Right cardiac atrium (tissue), 5 donors: Measurements from ENCODE around the gene LDHAL6B. TPM values are rescaled to one million over a fixed set of nuclear protein-coding genes. Genes with fewer than 3 reads are reported as not detected.
"Not testable (repeated sequence)": the region's sequence is repeated elsewhere in the genome, so short reads cannot be mapped to it uniquely, and the experiment has no call there.

ENCODE experiments used
- ATAC-seq, 2 donors: fragments of 200-7000 bp; cut with Tn5 transposase; one replicate each; pipeline versions ENCODE4 v1.8.0 to v1.9.1; 2020; ENCODE audit warnings: moderate library complexity in 2 of 2, mild to moderate bottlenecking in 1 of 2
- DNase-seq, 3 donors: peaks; one replicate each; pipeline ENCODE4 v3.0.0-alpha.2; 2020
- H3K27ac ChIP-seq: one replicate; pipeline ENCODE4 v1.5.1; 2013; ENCODE audit warnings: mild to moderate bottlenecking, low read length, control low read depth, moderate library complexity
- H3K27me3 ChIP-seq: one replicate; pipeline ENCODE4 v1.6.1; 2013; ENCODE audit not compliant: control insufficient read depth, insufficient read depth
- H3K4me1 ChIP-seq: one replicate; pipeline ENCODE4 v1.6.1; 2013; ENCODE audit warnings: low read length; ENCODE audit not compliant: control insufficient read depth, insufficient read depth
- H3K4me3 ChIP-seq: one replicate; pipeline ENCODE4 v1.5.1; 2013; ENCODE audit warnings: low read length, control low read depth
- H3K9me3 ChIP-seq: one replicate; pipeline ENCODE4 v1.6.1; 2013; ENCODE audit warnings: low read length; ENCODE audit not compliant: control insufficient read depth
- WGBS: extraction: QIAGEN DNeasy Blood & Tissue Kit; methylation state at CpG from one replicate; pipeline ENCODE4 v1.1.7; 2013; 5-methylcytosine and 5-hydroxymethylcytosine counted together
- intact Hi-C, 4 donors: fragments of 100-400 bp; cut with DNase I; formaldehyde crosslinking; loops; one replicate each; pipeline versions ENCODE4 v1.11.0 to v1.14.0; 2022 to 2023
- long read RNA-seq, 4 donors: library from polyadenylated mRNA; unstranded; transcript quantifications; one replicate each; pipeline ENCODE4 v2.0.0, GENCODE V29; 2020 to 2021
- polyA plus RNA-seq: library from polyadenylated mRNA; stranded (reverse); fragments of 200-250 nt; gene quantifications from one replicate; pipeline ENCODE4 v1.2.3, GENCODE V29; 2013
- total RNA-seq, 4 donors: library from RNA; stranded (reverse); fragmentation: NEBNext Ultra II Directional; extraction: Animal tissue kit (Norgen Biotek cat#: 25700); gene quantifications; one replicate each; pipeline ENCODE4 v1.2.1, GENCODE V29; 2021
- donor health status: healthy with polysubstance abuse.
- donor health status: DM: no; HTN: yes; CAD: no.
- donor health status: DM: no; HTN: no; CAD: no.
- donor health status: DM: no; HTN: yes; CAD: no; lungs with severe emphysema.
- donor health status: DM: yes; HTN: yes; CAD: no.

Gene LDHAL6B
- not detected for total RNA-seq
- not detected for polyA plus RNA-seq
- long read RNA-seq, donor 1, result 0 reads
- long read RNA-seq, donor 2, result 0 reads
- long read RNA-seq, donor 3, result 0 reads
- long read RNA-seq, donor 4, result 0 reads

GRCh38 chr15:59206623-59207183 is at the start of gene LDHAL6B:
TSS of gene LDHAL6B (plus strand) at chr15:59206843. CDS start at chr15:59206941, 98 bp downstream.
- intact Hi-C loops, result no loop called here
- Histone ChIP-seq H3K4me3 (no peak within 1 kb of the TSS), H3K27ac (no peak within 1 kb of the TSS), H3K9me3 (no peaks in the 10 kb centered on the region), H3K27me3 (no peaks in the 10 kb centered on the region), H3K4me1 (no peaks in the 10 kb centered on the region)
- peak in 1 of 3 donors; percentile 48 for DNase-seq
- no peak for ATAC-seq
- WGBS, result 94% methylated on average over 30 of the region's 30 CpGs

GRCh38 chr15:59157396-59157795 is 49.2 kb upstream of the LDHAL6B start:
- 98% methylated on average over 5 of the region's 5 CpGs for WGBS
- DNase-seq, result no peak
- Histone ChIP-seq H3K9me3 (no peaks in the 10 kb centered on the region), H3K4me1 (no peaks in the 10 kb centered on the region), H3K4me3 (no peak overlapping the region), H3K27ac (no peak overlapping the region), H3K27me3 (no peaks in the 10 kb centered on the region)
- intact Hi-C loops, result no loop called here
- no peak for ATAC-seq

GRCh38 chr15:59157840-59158700 is 48.6 kb upstream of the LDHAL6B start:
- intact Hi-C loops, result no loop called here
- Histone ChIP-seq H3K4me1 (no peaks in the 10 kb centered on the region), H3K27ac (no peak overlapping the region), H3K9me3 (no peaks in the 10 kb centered on the region), H3K27me3 (no peaks in the 10 kb centered on the region), H3K4me3 (no peak overlapping the region)
- no peak for DNase-seq
- no peak for ATAC-seq
- 91% methylated on average over 9 of the region's 9 CpGs for WGBS

- WGBS, result 91% methylated on average over 7 of the region's 7 CpGs
- intact Hi-C loops, result no loop called here
- no peak for ATAC-seq
These were observed 48.0 kb upstream of the LDHAL6B start for GRCh38 chr15:59158701-59159034.

GRCh38 chr15:59159210-59159609 is 47.4 kb upstream of the LDHAL6B start:
- WGBS, result 77% methylated on average over 9 of the region's 9 CpGs
- no peaks in the 10 kb centered on the region for H3K27me3 ChIP-seq
- intact Hi-C loops, result no loop called here

More at GRCh38 chr15:59158701-59159034, 48.0 kb upstream of the LDHAL6B start:
- no peak for DNase-seq
- H3K27me3 ChIP-seq, result no peaks in the 10 kb centered on the region
- H3K4me3 ChIP-seq, result no peak overlapping the region
- H3K9me3 ChIP-seq, result no peaks in the 10 kb centered on the region
- H3K27ac ChIP-seq, result no peak overlapping the region
- no peaks in the 10 kb centered on the region for H3K4me1 ChIP-seq

GRCh38 chr15:59160880-59161593 is 45.6 kb upstream of the LDHAL6B start:
- 87% methylated on average over 23 of the region's 23 CpGs for WGBS

More at GRCh38 chr15:59159210-59159609, 47.4 kb upstream of the LDHAL6B start:
- DNase-seq, result peak in 1 of 3 donors; percentile 42
- no peak for ATAC-seq
- Histone ChIP-seq H3K27ac (no peak overlapping the region), H3K9me3 (no peaks in the 10 kb centered on the region), H3K4me1 (no peaks in the 10 kb centered on the region), H3K4me3 (no peak overlapping the region)

GRCh38 chr15:59162080-59162479 is 44.6 kb upstream of the LDHAL6B start:
- not testable (repeated sequence) for H3K27ac ChIP-seq, ATAC-seq, DNase-seq, H3K9me3 ChIP-seq, H3K4me1 ChIP-seq, H3K27me3 ChIP-seq, H3K4me3 ChIP-seq
- 98% methylated on average over 8 of the region's 8 CpGs for WGBS
- intact Hi-C loops, result loop anchor here in 2 of 4 donors (5.0 to 10.0 kb wide), 2 partner anchors 330 to 333 kb away; no protein-coding TSS in a partner anchor

More at GRCh38 chr15:59160880-59161593, 45.6 kb upstream of the LDHAL6B start:
- H3K27me3 ChIP-seq, result no peaks in the 10 kb centered on the region
- intact Hi-C loops, result loop anchor here in 2 of 4 donors (5.0 to 10.0 kb wide), 2 partner anchors 331 to 334 kb away; no protein-coding TSS in a partner anchor
- no peak overlapping the region for H3K27ac ChIP-seq
- no peak overlapping the region for H3K4me3 ChIP-seq
- H3K9me3 ChIP-seq, result no peaks in the 10 kb centered on the region
- H3K4me1 ChIP-seq, result no peaks in the 10 kb centered on the region
- DNase-seq (no peak), ATAC-seq (no peak)

- H3K9me3 ChIP-seq, result no peaks in the 10 kb centered on the region
- H3K4me3 ChIP-seq, result no peak overlapping the region
- intact Hi-C loops, result loop anchor here in 1 of 4 donors (10.0 kb wide), 1 partner anchor 329 kb away; no protein-coding TSS in a partner anchor
- no peak overlapping the region for H3K27ac ChIP-seq
- H3K27me3 ChIP-seq, result no peaks in the 10 kb centered on the region
- peaks cover 5% of the 10 kb centered on the region for H3K4me1 ChIP-seq
- 88% methylated on average over 3 of the region's 3 CpGs for WGBS
- ATAC-seq (no peak), DNase-seq (no peak)
These were observed 40.9 kb upstream of the LDHAL6B start for GRCh38 chr15:59165726-59166125.

- Histone ChIP-seq H3K4me3 (no peak overlapping the region), H3K27ac (no peak overlapping the region), H3K4me1 (peaks cover 5% of the 10 kb centered on the region), H3K27me3 (no peaks in the 10 kb centered on the region), H3K9me3 (no peaks in the 10 kb centered on the region)
- DNase-seq (no peak), ATAC-seq (no peak)
- intact Hi-C loops, result loop anchor here in 1 of 4 donors (10.0 kb wide), 1 partner anchor 329 kb away; no protein-coding TSS in a partner anchor
- WGBS, result 68% methylated on average over 4 of the region's 4 CpGs
These were observed 40.5 kb upstream of the LDHAL6B start for GRCh38 chr15:59166166-59166565.

GRCh38 chr15:59166601-59167265 is 39.9 kb upstream of the LDHAL6B start:
- H3K4me3 ChIP-seq, result no peak overlapping the region
- H3K27me3 ChIP-seq, result no peaks in the 10 kb centered on the region
- H3K9me3 ChIP-seq, result no peaks in the 10 kb centered on the region
- DNase-seq (no peak), ATAC-seq (no peak)
- intact Hi-C loops, result loop anchor here in 1 of 4 donors (10.0 kb wide), 1 partner anchor 328 kb away; no protein-coding TSS in a partner anchor
- H3K4me1 ChIP-seq, result peaks cover 5% of the 10 kb centered on the region
- WGBS, result 87% methylated on average over 11 of the region's 11 CpGs
- no peak overlapping the region for H3K27ac ChIP-seq
